GM12891 (cell line): ENCODE measurements around the gene CLDN19.
A peak's percentile ranks its signal among the peaks of the same experiment; 100 is the strongest.

Experiments used
- DNase-seq: peaks from one replicate; pipeline ENCODE4 v3.0.0; 2011; ENCODE audit warnings: low spot score; ENCODE audit not compliant: insufficient read length
- FAIRE-seq: peaks from 2 replicates; lab custom pipeline; 2011; peaks lifted over from hg19 to GRCh38; lab: Jason Lieb, UNC
- PAX5 ChIP-seq: IDR thresholded peaks from 2 replicates; pipeline ENCODE4 v1.6.1; 2011; ENCODE audit warnings: low read length, moderate library complexity, mild to moderate bottlenecking; ENCODE audit not compliant: insufficient read depth, severe bottlenecking
- POLR2A ChIP-seq: IDR thresholded peaks from 2 replicates; pipeline ENCODE4 v1.6.1; 2011; ENCODE audit warnings: low read depth, low read length, control low read depth
- POLR2AphosphoS5 ChIP-seq: IDR thresholded peaks from 2 replicates; pipeline ENCODE4 v1.6.1; 2011; ENCODE audit warnings: low read depth, low read length, control low read depth
- POU2F2 ChIP-seq: IDR thresholded peaks from 2 replicates; pipeline ENCODE4 v1.6.1; 2011; ENCODE audit warnings: low read depth, mild to moderate bottlenecking, control low read depth, low read length, moderate library complexity
- SPI1 ChIP-seq: IDR thresholded peaks from 2 replicates; pipeline ENCODE4 v1.6.1; 2011; ENCODE audit warnings: low read depth, low read length, control low read depth
- TAF1 ChIP-seq: IDR thresholded peaks from 2 replicates; pipeline ENCODE4 v1.6.1; 2011; ENCODE audit warnings: low read depth, low read length, control low read depth

Gene CLDN19

DNA sequence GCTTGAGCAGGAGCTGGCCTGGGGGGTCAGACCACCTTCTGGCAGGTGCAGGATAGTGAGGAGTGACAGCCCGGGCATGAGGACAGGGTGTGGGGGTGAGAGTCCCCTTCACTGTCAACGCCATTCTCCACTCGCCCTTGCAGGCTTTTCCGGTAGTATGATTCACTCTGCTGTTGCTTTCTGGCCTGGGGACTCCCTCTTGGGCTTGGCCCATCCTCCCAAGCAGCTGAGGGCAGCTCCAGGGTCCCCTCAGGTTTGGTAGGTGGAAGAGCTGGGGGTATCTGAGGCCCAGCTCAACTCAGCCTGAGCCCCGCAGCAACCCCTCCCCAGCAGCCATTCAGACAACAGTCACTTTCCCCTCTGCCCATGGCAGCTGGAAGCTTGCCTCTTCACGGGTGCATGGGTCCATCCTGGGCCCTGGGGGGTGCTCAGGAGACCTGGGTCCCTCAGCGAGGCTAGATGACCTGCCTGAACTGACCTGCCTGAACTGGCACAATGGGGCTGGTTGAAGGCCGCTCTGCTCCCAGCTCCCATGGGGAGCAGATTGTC is 1.3 kb downstream of the CLDN19 start:
- no peak for FAIRE-seq
- no peak for TF ChIP-seq TAF1

DNA sequence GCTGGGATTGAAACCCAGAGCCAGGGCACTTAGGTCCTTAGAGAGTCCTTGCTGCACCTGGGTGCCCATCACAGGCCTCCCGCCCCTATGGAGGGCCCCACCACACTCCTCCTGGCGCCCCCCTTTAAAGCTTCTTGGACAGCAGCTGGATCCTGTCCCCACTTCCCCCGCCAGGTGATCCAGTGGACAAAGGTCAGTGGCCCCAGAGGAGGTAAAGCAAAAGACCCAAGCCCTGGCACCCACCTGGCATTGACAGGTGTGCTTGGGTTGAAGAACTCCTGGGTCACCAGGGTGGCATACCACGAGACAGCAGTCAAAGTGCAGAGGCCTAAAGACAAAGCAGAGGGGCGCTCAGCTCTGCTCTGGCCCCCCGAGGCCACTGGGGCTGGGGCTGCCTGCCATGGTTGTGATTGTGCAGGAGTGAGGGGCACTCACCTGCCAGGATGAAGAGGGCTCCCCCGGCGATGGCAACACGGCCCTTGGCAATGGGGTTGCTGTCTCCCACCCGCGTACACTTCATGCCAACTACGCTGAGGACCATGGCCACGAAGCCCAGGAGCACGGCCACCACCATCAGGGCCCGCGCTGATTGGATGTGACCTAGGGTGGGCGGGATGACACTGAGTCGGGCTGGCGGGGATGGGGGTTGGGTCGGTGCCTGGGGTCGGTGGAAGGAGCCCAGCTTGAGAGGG is 1.9 kb downstream of the CLDN19 start:
- FAIRE-seq (no peak), DNase-seq (no peak)
- TF ChIP-seq POLR2A = no peak
- TF ChIP-seq PAX5 = no peak
- no peak for TF ChIP-seq POU2F2
- no peak for TF ChIP-seq SPI1
- no peak for TF ChIP-seq TAF1
- no peak for TF ChIP-seq POLR2AphosphoS5

More for the DNA sequence above, 1.3 kb downstream of the CLDN19 start:
- DNase-seq = no peak

DNA sequence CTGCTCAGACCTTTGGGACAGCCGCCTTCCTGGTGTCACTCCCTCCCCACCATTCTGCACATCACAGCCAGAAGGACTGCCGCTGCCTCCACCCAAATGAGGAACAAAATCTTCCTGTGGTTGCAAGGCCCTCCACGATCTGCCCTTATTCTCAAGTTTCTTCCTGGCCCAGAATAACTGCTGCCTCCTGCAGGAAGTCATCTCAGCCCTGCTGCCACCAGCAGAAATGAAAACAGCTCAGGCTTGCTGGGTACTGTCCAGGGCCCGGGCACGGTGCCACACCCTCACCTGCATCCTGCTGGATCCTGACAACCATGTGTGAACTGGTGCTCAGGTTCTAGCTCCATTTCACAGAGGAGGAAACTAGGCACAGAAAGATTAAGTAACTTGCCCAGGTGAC is 2.8 kb downstream of the CLDN19 start:
- TF ChIP-seq POLR2A (no peak), POLR2AphosphoS5 (no peak), PAX5 (no peak)
- FAIRE-seq = peak; percentile 85
- DNase-seq = no peak

DNA sequence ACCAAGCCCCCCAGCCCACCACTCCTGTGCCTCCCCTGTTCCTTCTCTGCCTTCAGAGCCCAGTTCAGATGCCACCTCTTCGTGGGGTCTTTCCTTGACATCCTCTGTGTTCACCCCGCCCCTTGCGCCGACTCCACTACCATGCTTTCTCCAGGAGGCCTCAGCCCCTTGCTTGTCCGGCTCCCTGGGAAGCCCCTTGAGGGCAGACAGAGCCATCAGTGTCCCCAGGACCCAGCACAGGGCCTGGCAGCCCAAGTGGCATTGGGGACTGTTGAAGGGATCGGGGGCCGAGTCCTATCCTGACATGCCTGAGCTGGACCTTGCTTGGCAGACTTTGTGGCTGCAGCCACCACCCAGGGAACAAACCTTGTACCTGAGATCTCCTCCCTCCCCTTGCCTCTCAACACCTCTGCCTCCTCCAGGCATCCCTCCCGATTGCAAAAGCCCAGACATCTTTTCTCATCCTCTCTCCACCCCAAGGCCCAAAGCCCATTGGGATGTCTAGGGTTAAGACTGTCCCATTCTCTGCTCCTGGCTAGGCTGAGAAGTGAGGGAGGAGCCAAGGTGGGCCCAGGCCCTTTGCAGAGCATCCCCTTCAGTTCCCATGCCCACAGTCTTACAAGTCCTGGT is 3.4 kb downstream of the CLDN19 start:
- TF ChIP-seq POLR2A (no peak), TAF1 (no peak), PAX5 (no peak), SPI1 (no peak), POLR2AphosphoS5 (no peak), POU2F2 (no peak)
- DNase-seq (no peak), FAIRE-seq (no peak)

DNA sequence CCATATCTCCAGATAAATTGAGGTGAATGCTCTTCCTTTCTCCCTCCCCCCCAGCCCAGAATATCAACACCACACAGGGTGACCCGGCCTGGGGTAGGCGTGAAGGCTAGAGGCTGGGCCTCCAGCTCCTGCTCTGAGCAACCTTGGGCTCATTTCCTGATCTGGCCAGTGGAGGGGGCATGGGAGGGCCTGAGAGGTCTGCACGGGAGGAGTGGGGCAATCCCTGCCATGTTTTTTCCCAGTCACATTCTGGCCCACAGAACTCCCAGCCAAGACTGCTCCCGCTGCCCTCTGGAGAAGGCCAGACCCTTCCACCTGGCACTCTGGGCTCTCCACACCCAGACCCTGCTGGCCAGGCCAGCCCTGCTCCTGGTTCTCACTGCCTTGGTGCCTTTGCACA is 3.9 kb downstream of the CLDN19 start:
- DNase-seq (no peak), FAIRE-seq (no peak)
- TF ChIP-seq POLR2AphosphoS5 (no peak), POLR2A (no peak), SPI1 (no peak), TAF1 (no peak), PAX5 (no peak), POU2F2 (no peak)

DNA sequence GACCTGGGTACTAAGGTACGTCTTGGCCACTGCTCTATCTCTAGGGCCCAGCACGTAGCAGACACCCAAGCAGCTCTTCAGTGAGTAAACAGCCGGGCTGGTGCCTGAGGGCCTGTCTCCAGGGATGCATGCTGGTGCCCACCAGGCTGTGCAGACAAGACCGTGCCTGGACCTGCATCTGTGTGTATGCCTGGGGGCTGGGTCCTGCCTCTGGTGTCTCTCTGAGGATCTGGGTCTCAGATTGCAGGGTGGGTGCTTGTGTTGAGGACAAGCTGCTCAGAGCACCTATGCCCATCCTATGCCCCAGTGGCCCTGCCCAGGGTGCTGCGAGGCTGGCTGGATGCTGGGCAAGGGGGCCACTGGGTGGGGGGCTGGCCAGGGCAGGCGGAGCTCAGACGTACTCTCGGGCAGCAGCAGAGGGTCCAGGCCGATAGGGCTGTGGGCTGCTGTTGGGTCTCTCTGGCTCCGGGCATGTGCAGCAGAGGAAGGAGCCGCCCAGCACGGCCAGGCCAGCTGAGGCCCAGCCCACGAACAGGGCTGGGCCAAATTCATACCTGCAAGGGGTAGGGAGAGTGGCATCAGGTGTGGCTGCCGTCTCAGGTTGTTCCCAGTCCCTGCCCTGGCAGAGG is 4.4 kb downstream of the CLDN19 start:
- FAIRE-seq (no peak), DNase-seq (no peak)
- TF ChIP-seq TAF1 = no peak
- no peak for TF ChIP-seq POU2F2
- TF ChIP-seq PAX5 = no peak
- TF ChIP-seq SPI1 = no peak
- no peak for TF ChIP-seq POLR2AphosphoS5
- TF ChIP-seq POLR2A = no peak

DNA sequence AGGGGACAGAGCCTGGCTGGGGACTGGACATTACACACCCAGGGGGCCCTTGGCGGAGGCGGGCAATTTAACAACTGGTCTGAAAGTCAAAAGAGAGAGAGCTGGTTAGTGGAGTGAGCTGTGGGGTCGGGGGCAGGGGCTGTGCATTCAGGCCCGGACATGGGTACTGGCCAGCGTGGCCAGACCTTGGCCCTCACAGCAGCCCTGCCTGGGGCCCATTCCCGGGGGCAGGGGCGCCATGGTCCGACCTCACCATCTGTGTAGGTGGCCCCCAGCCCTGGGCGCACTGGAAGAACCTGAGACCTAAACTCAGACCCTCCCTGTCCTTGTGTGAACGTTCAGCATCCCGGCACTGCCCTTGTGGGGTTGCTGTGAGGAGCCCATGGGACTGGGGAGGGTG is 5.0 kb downstream of the CLDN19 start:
- DNase-seq (no peak), FAIRE-seq (no peak)
- TF ChIP-seq SPI1 = no peak
- no peak for TF ChIP-seq POLR2AphosphoS5
- TF ChIP-seq POU2F2 = no peak
- no peak for TF ChIP-seq POLR2A
- no peak for TF ChIP-seq PAX5
- TF ChIP-seq TAF1 = no peak

DNA sequence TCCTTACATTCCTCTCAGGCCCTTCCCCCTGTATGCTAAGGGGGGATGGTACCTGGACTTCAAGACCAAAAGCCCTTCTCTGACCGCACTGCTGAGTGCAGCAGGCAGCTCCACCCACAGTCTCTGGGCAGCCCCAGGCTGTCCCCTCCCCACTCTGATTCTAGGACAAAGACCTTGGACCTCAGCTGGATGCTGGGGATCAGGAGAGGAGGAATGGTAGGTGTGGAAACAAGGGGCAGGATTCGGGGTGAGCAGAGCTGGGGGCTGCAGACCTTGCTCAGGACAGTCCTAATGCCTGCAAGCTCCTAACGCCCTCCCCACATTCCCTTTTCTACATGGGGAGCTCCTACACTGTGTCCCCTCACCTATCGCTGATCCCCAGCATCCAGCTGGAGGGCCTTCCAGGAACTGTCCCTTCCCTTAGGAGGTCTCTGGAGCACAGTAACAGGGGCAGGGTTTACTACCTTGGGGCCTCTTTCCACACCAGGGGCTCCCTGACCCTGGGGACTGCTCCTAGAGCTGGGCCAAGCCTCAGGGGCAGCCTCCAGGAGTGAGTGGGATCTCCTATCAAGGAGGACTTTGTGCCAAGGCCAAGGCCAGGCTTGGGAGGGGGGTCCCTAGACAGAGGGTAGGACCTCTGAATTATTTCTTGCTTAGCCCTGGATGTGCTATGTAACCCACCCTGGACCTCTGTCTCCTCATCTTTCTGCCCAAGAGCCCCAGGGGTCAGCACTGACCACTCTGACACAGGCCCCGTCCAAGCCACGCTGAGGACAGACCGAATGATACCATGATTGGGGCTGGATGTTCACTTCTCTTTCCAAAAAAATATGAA is 5.6 kb downstream of the CLDN19 start:
- DNase-seq (no peak), FAIRE-seq (no peak)
- TF ChIP-seq POLR2A (no peak), POLR2AphosphoS5 (no peak), SPI1 (no peak), POU2F2 (no peak), PAX5 (no peak), TAF1 (no peak)

DNA sequence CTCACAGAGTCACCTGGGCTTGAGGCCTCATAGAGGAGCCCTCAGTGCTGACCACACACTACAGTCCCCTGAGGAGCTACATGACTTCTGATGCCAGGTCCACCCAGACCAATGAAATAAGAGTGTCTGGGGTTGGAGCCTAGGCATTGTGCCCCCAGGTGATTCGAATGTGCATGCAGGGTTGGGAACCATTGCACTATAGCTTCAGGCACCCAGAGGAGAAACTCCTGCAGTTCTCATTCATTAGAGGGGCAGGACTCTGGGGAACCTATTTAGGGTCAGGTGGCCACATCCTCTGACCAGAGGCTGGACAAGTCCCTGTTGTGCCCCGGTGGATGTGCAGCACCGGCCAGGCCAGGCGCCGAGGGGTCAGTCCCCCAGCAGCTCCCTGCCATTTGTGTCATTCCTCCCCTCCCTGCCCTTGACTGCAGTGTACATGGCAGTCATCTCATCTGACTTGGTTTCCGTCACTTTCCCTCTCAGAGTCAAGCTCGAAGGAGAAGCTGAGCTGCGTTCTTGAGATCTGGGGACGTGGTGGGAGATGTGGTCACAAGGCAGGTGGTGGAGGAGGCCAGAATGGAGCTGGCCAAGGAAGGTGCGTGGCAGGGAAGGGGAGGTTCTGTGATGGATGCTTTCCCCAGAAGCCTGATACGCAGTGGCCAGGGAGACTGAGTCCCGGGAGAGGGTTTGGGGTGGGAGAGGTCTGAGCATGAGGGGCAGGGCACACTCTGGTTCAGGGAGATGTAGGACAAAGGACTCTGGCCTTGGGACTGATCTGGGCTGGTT is 6.4 kb downstream of the CLDN19 start:
- no peak for TF ChIP-seq TAF1
- no peak for TF ChIP-seq PAX5
- DNase-seq = no peak
- no peak for FAIRE-seq
